ENCODE data around the gene VPS41.
"Not testable (repeated sequence)": the region's sequence is repeated elsewhere in the genome, so short reads cannot be mapped to it uniquely, and the experiment has no call there.

The VPS41 gene

DNA sequence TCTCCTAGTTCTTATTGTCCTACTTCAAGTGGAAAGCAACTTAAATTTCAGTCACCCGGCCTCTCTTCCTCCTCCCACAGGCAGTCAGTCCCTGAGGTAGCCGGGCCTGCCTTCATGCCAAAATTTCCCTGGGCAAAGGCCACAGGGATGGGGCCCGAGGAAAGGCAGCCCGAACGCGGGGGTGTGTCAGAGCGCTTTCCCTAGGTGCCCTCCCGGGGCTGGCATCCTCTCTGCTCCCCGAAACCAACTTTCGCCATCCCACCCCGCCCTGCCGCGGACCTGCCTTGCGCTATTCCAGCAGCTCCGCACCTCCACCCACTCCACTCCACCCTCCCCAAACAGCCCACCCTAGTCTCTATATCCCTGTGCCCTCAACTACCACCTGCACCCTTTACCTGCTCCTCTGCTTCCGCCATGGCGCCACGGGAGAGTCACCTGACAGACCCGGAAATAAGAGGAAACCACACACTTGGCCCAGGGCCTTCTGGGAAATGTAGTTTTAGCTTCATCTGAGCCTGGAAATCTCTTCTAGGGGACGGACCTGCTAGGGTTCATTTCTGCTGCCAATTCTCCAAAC is at the start of gene VPS41:
Gene VPS41 (minus strand): TSS at position 433 of the 577 bp plus-strand sequence. CDS start 17 bp downstream, at position 416.
- in situ Hi-C loops (cut with MboI; ENCODE audit: low pct_unique_long_range_greater_than_20kb, low sequenced_read_pairs), result no loop called here
- peak; percentile 78 for DNase-seq

DNA sequence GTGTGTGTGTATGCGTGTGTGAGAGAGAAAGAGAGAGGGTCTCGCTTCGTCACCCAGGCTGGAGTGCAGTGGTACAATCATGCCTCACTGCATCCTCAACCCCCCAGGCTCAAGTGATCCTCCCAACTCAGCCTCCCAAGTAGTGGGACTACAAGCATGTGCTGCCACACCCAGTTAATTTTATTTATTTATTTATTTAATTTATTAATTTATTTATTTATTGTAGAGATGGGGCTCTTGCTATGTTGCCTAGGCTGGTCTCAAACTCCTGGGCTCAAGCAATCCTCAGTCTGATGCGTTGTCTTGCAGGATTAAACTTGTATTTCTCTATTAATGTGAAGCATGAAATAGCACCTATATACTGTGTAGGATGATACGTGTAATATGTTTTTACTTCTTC is 46.9 kb upstream of the VPS41 start:
- DNase-seq, result no peak
- in situ Hi-C loops (cut with MboI; ENCODE audit: low pct_unique_long_range_greater_than_20kb, low sequenced_read_pairs), result no loop called here

DNA sequence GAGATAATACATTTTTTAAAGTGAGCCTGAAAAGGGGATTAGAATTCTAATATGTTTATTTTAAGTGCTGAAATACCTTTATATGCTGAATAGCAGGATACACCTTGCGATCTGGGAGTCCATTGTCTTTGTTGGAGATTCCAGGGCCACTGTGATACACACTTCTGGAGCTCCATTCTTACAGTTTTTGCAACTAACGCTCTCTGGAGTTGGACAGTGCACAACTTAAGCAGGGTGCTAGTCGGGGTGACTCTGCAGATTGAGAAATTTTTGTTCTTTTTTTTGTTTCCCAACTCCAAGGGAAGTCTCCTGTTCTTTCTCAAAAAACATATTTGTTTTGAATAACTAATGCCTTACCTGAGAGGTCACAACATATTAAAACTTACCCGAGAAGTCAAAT is 45.0 kb upstream of the VPS41 start:
- in situ Hi-C loops (cut with MboI; ENCODE audit: low pct_unique_long_range_greater_than_20kb, low sequenced_read_pairs), result no loop called here
- no peak for DNase-seq

DNA sequence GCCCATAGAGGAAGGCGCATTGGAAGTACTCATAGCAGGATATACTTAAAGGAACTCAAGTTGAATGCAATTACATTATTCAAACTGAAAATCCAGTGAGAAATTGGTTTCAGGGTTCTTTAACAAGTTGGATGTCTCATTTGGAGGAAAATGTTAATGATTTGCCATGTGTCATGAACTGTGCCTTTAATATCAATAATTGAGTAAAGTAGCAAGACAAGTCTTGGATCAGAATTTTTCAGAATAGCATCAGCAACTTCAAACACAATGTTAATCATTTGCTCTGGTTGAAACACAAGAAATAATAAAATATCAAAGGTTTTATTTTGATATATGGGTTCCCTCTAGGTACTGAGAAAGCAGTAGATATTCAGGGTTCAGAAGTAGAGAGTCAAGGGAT is 44.2 kb upstream of the VPS41 start:
- in situ Hi-C loops (cut with MboI; ENCODE audit: low pct_unique_long_range_greater_than_20kb, low sequenced_read_pairs), result no loop called here
- no peak for DNase-seq

GRCh38 chr7:38951213-38951612 is 42.2 kb upstream of the VPS41 start:
- in situ Hi-C loops (cut with MboI; ENCODE audit: low pct_unique_long_range_greater_than_20kb, low sequenced_read_pairs), result no loop called here
- DNase-seq, result no peak

DNA sequence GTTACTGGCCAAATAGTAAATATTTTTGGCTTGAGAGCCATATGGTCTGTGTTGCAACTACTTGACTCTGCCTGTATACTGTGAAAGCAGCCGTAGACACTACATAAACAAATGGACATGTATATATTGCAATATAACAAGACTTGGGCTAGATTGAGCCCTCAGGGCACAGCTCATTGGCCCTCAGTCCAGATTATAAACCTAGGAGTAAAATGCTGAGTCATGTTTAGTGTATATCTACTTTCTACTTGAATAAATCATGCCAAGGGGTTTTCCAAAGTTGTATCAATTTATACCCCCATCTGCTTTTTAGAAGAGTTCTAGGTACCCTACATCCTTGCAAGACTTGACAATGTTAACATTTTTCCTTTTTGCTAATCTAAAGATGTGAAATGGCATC is 41.3 kb upstream of the VPS41 start:
- in situ Hi-C loops (cut with MboI; ENCODE audit: low pct_unique_long_range_greater_than_20kb, low sequenced_read_pairs), result no loop called here
- DNase-seq, result no peak

DNA sequence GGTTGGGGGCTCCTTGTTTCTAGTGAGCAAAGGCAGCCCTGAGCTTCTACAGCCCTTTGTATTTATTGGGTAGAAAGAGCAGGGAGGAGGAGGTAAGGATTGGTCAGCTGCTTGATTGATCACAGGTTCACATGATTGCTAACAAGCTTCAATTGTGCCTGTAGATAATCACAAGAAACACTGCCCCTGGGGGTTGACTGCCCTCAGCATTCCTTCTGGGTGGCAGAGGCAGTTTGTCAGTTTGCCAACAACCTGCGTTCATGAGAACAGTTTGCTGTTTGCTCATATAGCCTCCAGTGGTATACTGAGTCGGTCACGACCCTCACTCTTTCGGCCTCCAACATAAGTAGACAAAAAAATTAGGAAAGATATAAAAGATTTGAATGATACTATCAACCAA is 38.5 kb upstream of the VPS41 start:
- DNase-seq; in situ Hi-C loops (cut with MboI; ENCODE audit: low pct_unique_long_range_greater_than_20kb, low sequenced_read_pairs): not testable (repeated sequence)

DNA sequence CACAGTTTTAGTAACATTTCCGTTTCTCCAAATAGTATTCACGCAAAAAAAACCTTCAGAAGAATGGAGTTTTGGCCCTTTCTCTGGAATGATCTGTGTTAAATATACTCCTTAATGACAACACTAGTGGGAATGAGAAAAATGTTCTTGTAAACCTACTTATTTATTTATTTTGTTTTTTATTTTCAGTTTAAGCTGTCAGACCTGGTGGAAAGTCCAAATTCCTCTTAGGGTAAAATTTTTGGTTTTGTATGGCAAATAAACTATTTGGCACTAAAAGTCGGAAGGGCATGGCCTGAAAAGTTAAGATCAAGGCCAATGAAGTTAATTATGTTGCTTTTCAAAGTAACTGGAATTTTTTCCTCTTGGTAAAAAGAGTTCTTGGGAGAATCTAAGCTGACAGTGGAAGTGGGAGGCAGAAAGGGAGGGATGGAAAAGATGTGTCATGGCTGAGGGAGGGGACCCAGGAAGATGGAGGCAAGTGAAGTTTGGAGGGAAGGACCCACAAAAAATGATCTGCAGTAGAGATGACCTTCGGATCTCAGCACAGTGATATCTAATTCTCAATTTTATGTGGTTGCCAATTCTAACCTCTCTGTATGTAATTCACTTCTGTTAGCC is 33.5 kb upstream of the VPS41 start:
- in situ Hi-C loops (cut with MboI; ENCODE audit: low pct_unique_long_range_greater_than_20kb, low sequenced_read_pairs), result no loop called here
- DNase-seq, result no peak

DNA sequence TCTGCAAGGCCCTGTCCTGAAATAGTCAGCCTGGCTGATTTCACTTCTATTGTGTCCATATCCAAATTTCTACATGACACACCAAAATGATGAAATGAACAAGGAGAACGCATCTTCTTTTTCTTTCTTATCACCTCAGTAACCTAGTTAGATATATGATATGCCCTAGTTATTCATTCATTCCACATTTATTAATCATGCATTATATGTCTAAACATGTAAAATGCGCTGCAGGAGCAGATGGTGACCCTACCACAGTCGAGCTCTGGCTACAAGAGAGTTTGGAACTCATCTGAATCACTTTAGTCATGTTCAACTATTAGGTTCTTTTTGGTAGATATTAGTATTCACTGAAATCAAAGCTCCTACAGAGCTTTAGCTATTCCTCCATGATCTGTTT is 31.8 kb upstream of the VPS41 start:
- in situ Hi-C loops (cut with MboI; ENCODE audit: low pct_unique_long_range_greater_than_20kb, low sequenced_read_pairs), result no loop called here
- no peak for DNase-seq

GRCh38 chr7:38938589-38938988 is 29.6 kb upstream of the VPS41 start:
- DNase-seq, result no peak
- in situ Hi-C loops (cut with MboI; ENCODE audit: low pct_unique_long_range_greater_than_20kb, low sequenced_read_pairs), result no loop called here

- in situ Hi-C loops (cut with MboI; ENCODE audit: low pct_unique_long_range_greater_than_20kb, low sequenced_read_pairs), result no loop called here
- DNase-seq, result no peak
These were observed 29.1 kb upstream of the VPS41 start for GRCh38 chr7:38938001-38938485.

DNA sequence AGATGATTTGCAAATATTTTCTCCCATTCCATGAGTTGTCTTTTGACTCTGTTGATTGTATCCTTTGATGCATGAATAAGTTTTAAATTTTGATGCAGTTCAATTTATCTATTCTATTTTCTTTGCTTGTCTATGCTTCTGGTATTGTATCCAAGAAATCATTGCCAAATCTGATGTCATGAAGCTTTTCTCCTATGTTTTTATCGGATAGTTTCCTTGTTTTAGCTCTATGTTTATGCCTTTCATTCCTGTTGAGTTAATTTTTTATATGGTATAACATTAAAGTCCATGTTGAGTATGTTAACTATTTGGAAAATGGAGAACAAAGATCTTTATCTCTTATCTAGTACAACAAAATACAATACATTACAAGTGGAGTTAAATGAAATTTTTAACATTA is 27.6 kb upstream of the VPS41 start:
- in situ Hi-C loops (cut with MboI; ENCODE audit: low pct_unique_long_range_greater_than_20kb, low sequenced_read_pairs), result no loop called here
- DNase-seq, result no peak

- in situ Hi-C loops (cut with MboI; ENCODE audit: low pct_unique_long_range_greater_than_20kb, low sequenced_read_pairs), result no loop called here
- DNase-seq, result no peak
These were observed 25.5 kb upstream of the VPS41 start for GRCh38 chr7:38934536-38934935.

- DNase-seq, result no peak
These were observed 25.1 kb upstream of the VPS41 start for GRCh38 chr7:38934051-38934450.

GRCh38 chr7:38932509-38933168 is 23.6 kb upstream of the VPS41 start:
- in situ Hi-C loops (cut with MboI; ENCODE audit: low pct_unique_long_range_greater_than_20kb, low sequenced_read_pairs), result no loop called here
- DNase-seq, result peak; percentile 50

More at GRCh38 chr7:38934051-38934450, 25.1 kb upstream of the VPS41 start:
- in situ Hi-C loops (cut with MboI; ENCODE audit: low pct_unique_long_range_greater_than_20kb, low sequenced_read_pairs), result no loop called here

DNA sequence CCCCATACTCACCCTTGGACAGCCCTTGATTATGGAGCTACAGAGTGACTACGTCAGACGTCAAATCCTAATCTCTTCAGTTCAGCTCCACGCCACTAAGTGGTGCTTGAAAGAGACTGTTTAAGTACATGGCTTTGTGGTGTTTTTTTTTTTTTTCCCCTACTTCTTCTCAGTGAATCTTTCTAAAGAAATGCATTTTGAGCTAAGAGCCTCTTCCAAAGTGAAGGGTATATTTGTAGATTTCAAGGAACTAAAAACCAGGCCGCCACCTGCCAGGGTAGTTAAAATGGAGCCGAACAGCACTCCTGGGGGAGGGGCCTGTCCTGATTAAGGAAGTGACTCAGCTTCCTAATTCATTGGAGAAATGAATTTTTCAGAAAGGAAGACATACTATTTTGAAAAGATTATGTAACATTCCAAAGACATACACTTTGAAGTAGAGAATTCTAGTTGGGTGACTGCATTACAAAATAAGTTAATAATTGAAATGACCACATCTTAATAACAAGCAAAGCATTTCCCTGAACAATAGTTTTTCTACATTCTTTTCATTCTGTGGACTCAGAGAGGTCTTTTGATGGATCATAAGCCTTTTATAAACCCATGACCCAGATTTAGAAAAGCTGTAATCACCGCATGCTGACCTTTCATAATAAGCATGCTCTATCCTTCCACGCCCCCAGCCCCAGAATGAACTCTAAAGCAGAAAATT is 20.6 kb upstream of the VPS41 start:
- in situ Hi-C loops (cut with MboI; ENCODE audit: low pct_unique_long_range_greater_than_20kb, low sequenced_read_pairs), result no loop called here
- peak; percentile 42 for DNase-seq

DNA sequence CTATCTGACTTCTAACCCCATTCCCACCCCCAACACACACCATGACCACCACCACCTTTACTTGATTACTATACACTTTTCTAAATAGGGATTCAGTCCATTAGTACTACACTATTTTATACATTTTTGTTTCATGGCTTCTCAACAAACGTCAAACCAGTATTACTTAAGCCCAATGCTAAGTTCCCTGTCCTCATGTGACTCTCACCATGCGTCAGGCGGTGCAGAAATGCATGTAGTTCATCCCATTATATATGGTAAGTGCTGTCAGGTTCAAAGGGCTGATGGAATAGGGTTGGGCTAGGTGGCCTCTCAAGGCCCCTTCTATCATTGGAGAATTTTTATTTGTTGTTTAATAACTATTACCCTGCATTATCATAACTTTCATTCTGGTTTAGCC is 19.5 kb upstream of the VPS41 start:
- DNase-seq, result no peak
- in situ Hi-C loops (cut with MboI; ENCODE audit: low pct_unique_long_range_greater_than_20kb, low sequenced_read_pairs), result no loop called here

GRCh38 chr7:38927751-38928150 is 18.8 kb upstream of the VPS41 start:
- no peak for DNase-seq
- in situ Hi-C loops (cut with MboI; ENCODE audit: low pct_unique_long_range_greater_than_20kb, low sequenced_read_pairs), result no loop called here

GRCh38 chr7:38920731-38921130 is 11.7 kb upstream of the VPS41 start:
- no peak for DNase-seq
- in situ Hi-C loops (cut with MboI; ENCODE audit: low pct_unique_long_range_greater_than_20kb, low sequenced_read_pairs), result no loop called here

DNA sequence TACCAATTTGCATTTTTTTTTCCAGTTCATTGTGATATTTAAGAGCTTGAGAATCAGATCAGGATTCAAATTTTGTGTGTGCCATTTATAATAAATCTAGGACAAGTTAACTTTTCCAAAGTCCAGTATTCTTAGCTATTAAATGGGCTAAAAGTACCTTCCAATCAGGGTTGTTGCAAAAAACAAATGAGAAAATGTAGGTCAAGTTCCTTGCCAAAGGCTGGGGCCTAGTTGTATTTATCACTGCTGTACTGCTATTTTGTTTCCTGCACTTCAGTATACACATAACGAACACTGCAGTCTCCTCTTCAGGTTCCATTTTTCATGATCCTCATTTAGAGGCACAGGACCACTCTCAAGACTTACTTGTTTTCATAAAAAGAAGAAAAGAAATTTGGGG is 7.4 kb upstream of the VPS41 start:
- in situ Hi-C loops (cut with MboI; ENCODE audit: low pct_unique_long_range_greater_than_20kb, low sequenced_read_pairs), result no loop called here
- no peak for DNase-seq

Measured in KBM-7 (cell line).